Liver (tissue), 9 donors: ENCODE results near the gene TPX2. TPM values are rescaled to one million over a fixed set of nuclear protein-coding genes. Genes with fewer than 3 reads are reported as not detected.

Source experiments
- DNase-seq: peaks from one replicate; pipeline ENCODE4 v3.0.0-alpha.2; 2017; ENCODE audit warnings: low spot score
- H3K27ac ChIP-seq, 2 donors: one replicate each; pipeline ENCODE4 v1.7.0; 2013; ENCODE audit warnings: inconsistent platforms in 2 of 2, low read length in 2 of 2, control low read depth in 1 of 2, low read depth in 1 of 2, mild to moderate bottlenecking in 1 of 2
- H3K27me3 ChIP-seq, 4 donors: one replicate each; pipeline versions ENCODE4 v1.6.1 to v1.7.0; 2013; ENCODE audit warnings: low read length in 3 of 4, inconsistent platforms in 1 of 4, mild to moderate bottlenecking in 1 of 4, moderate library complexity in 1 of 4; ENCODE audit not compliant: control insufficient read depth in 4 of 4, insufficient read depth in 4 of 4
- H3K36me3 ChIP-seq, 4 donors: one replicate each; pipeline versions ENCODE4 v1.6.1 to v1.7.0; 2013; ENCODE audit warnings: low read length in 3 of 4, mild to moderate bottlenecking in 3 of 4, low read depth in 1 of 4, moderate library complexity in 1 of 4; ENCODE audit not compliant: control insufficient read depth in 4 of 4, insufficient read depth in 3 of 4
- H3K4me1 ChIP-seq, 4 donors: one replicate each; pipeline versions ENCODE4 v1.6.1 to v1.7.0; 2013; ENCODE audit warnings: low read length in 3 of 4, mild to moderate bottlenecking in 3 of 4, moderate library complexity in 1 of 4; ENCODE audit not compliant: control insufficient read depth in 4 of 4, insufficient read depth in 4 of 4
- H3K4me3 ChIP-seq, 3 donors: one replicate each; pipeline versions ENCODE4 v1.6.1 to v1.7.0; 2013; ENCODE audit warnings: low read length in 3 of 3, control low read depth in 1 of 3, low read depth in 1 of 3, mild to moderate bottlenecking in 1 of 3
- H3K9ac ChIP-seq, 2 donors: one replicate each; pipeline ENCODE4 v1.7.0; 2013; ENCODE audit warnings: low read length in 2 of 2, mild to moderate bottlenecking in 2 of 2, moderate library complexity in 2 of 2, control low read depth in 1 of 2, low read depth in 1 of 2
- H3K9me3 ChIP-seq, 4 donors: one replicate each; pipeline versions ENCODE4 v1.6.1 to v1.7.0; 2013; ENCODE audit warnings: low read length in 3 of 4; ENCODE audit not compliant: control insufficient read depth in 4 of 4
- ATF3 ChIP-seq: IDR thresholded peaks from 2 replicates; pipeline ENCODE4 v1.6.1; 2016; ENCODE audit warnings: antibody characterized with exemption
- CTCF ChIP-seq: fragments of 150-350 bp; IDR thresholded peaks from 2 replicates; pipeline ENCODE4 v1.5.1; 2017; ENCODE audit warnings: improper control_type of control experiment, low read depth, low read length; ENCODE audit not compliant: missing input control
- EGR1 ChIP-seq, 2 donors: IDR thresholded peaks; 2 replicates each; pipeline ENCODE4 v1.6.1; 2016 to 2018; ENCODE audit warnings: antibody characterized with exemption in 2 of 2, low read depth in 2 of 2
- FOXA1 ChIP-seq: IDR thresholded peaks from 2 replicates; pipeline ENCODE4 v1.6.1; 2016; ENCODE audit warnings: antibody characterized with exemption
- FOXA2 ChIP-seq: IDR thresholded peaks from 2 replicates; pipeline ENCODE4 v1.6.1; 2016; ENCODE audit warnings: antibody characterized with exemption
- GABPA ChIP-seq, 2 donors: IDR thresholded peaks in 1 of 2; conservative IDR thresholded peaks in 1 of 2; 2 replicates each; pipeline ENCODE4 v1.6.1; 2016; ENCODE audit warnings: antibody characterized with exemption in 2 of 2, mild to moderate bottlenecking in 1 of 2, moderate library complexity in 1 of 2
- HNF4A ChIP-seq, 2 donors: conservative IDR thresholded peaks; 2 replicates each; pipeline ENCODE4 v1.6.1; 2016; ENCODE audit warnings: antibody characterized with exemption in 2 of 2, mild to moderate bottlenecking in 2 of 2
- HNF4G ChIP-seq: IDR thresholded peaks from 2 replicates; pipeline ENCODE4 v1.6.1; 2016; ENCODE audit warnings: antibody characterized with exemption
- JUND ChIP-seq, 2 donors: IDR thresholded peaks; 2 replicates each; pipeline ENCODE4 v1.6.1; 2016; ENCODE audit warnings: antibody characterized with exemption in 2 of 2
- MAX ChIP-seq: IDR thresholded peaks from 2 replicates; pipeline ENCODE4 v1.6.1; 2016; ENCODE audit warnings: antibody characterized with exemption
- NR2F2 ChIP-seq: IDR thresholded peaks from 2 replicates; pipeline ENCODE4 v1.6.1; 2016; ENCODE audit warnings: antibody characterized with exemption
- RAD21 ChIP-seq, 2 donors: IDR thresholded peaks; 2 replicates each; pipeline ENCODE4 v1.6.1; 2016; ENCODE audit warnings: antibody characterized with exemption in 2 of 2, mild to moderate bottlenecking in 2 of 2
- REST ChIP-seq: IDR thresholded peaks from 2 replicates; pipeline ENCODE4 v1.6.1; 2016; ENCODE audit warnings: antibody characterized with exemption, mild to moderate bottlenecking
- RXRA ChIP-seq, 2 donors: IDR thresholded peaks; 2 replicates each; pipeline ENCODE4 v1.6.1; 2017 to 2018; ENCODE audit warnings: antibody characterized with exemption in 2 of 2, mild to moderate bottlenecking in 1 of 2
- SP1 ChIP-seq: IDR thresholded peaks from 2 replicates; pipeline ENCODE4 v1.6.1; 2018; ENCODE audit warnings: antibody characterized with exemption, mild to moderate bottlenecking
- YY1 ChIP-seq: IDR thresholded peaks from 2 replicates; pipeline ENCODE4 v1.6.1; 2016; ENCODE audit warnings: antibody characterized with exemption, mild to moderate bottlenecking
- ZBTB33 ChIP-seq: IDR thresholded peaks from 2 replicates; pipeline ENCODE4 v1.6.1; 2016; ENCODE audit warnings: antibody characterized with exemption
- WGBS: extraction: QIAGEN DNeasy Blood & Tissue Kit; methylation state at CpG from one replicate; pipeline ENCODE4 v1.1.7; 2013; 5-methylcytosine and 5-hydroxymethylcytosine counted together
- polyA plus RNA-seq, 2 donors: library from polyadenylated mRNA; stranded (reverse) in 1 of 2; unstranded in 1 of 2; fragments of 200-250 nt in 1 of 2; fragments of >200 nt in 1 of 2; fragmentation: Nextera tagmentation in 1 of 2; extraction: Ambion mirVana in 1 of 2; gene quantifications; one replicate each; pipeline versions ENCODE4 v1.2.1 to v1.2.3, GENCODE V29; 2013 to 2015
- total RNA-seq, 2 donors: library from RNA; depleted of rRNA; stranded (reverse); fragments of >200 nt; gene quantifications; one replicate each; pipeline ENCODE4 v1.2.3, GENCODE V29; 2014
- donor health status: healthy.
- donor health status: healthy.
- donor health status: healthy.
- donor health status: healthy.
- donor health status: healthy.

The TPX2 gene
- total and polyA plus RNA-seq, 4 donors, result 1.1 to 40.8 (median 2.4) TPM

GRCh38 chr20:31699801-31700728 is 39.0 kb upstream of the TPX2 start:
- TF ChIP-seq JUND (IDR thresholded peaks at IDR 0.05) (no peak), FOXA1 (no peak), RXRA (IDR thresholded peaks at IDR 0.05) (no peak), YY1 (no peak), EGR1 (IDR thresholded peaks at IDR 0.05; ENCODE audit: low read depth in 2 of 2) (no peak), HNF4A (conservative IDR thresholded peaks at IDR 0.05) (no peak), HNF4G (no peak), ZBTB33 (no peak), ATF3 (no peak), CTCF (no peak), MAX (no peak), GABPA (IDR thresholded peaks at IDR 0.05 in 1 of 2, conservative IDR thresholded peaks at IDR 0.05 in 1 of 2) (no peak), REST (no peak), NR2F2 (no peak), SP1 (no peak), FOXA2 (no peak), RAD21 (IDR thresholded peaks at IDR 0.05) (no peak)
- Histone ChIP-seq H3K4me3 (no peak overlapping the region), H3K9ac (no peak overlapping the region), H3K27ac (peak overlapping the region; percentile 89 to 97), H3K9me3 (no peaks in the 10 kb centered on the region), H3K27me3 (no peaks in the 10 kb centered on the region), H3K4me1 (peaks cover 23 to 62% (median 38%) of the 10 kb centered on the region in 4 donors), H3K36me3 (no peaks in the 10 kb centered on the region)
- 84% methylated on average over 7 of the region's 7 CpGs for WGBS
- DNase-seq, result no peak
